GM19351 (cell line): ENCODE measurements around the gene CLEC18B.
"Not testable (repeated sequence)": the region's sequence is repeated elsewhere in the genome, so short reads cannot be mapped to it uniquely, and the experiment has no call there.

Source experiments
- ATAC-seq: cut with Tn5 transposase; IDR thresholded peaks from one replicate; pipeline ENCODE4 v1.9.1; 2021; ENCODE audit warnings: mild to moderate bottlenecking, moderate library complexity; ENCODE audit not compliant: unreplicated experiment

Gene CLEC18B

GRCh38 chr16:74361646-74362610 lies 59.4 kb downstream of the CLEC18B start:
- ATAC-seq = not testable (repeated sequence)
